Nucleus accumbens (tissue), 56 donors: ENCODE measurements around the gene BLOC1S4.
A peak's percentile ranks its signal among the peaks of the same experiment; 100 is the strongest.
"Not testable (repeated sequence)": the region's sequence is repeated elsewhere in the genome, so short reads cannot be mapped to it uniquely, and the experiment has no call there.

ENCODE experiments used
- DNase-seq, 56 donors: peaks; one replicate each; lab custom pipeline; 2025; lab: John Stamatoyannopoulos, UW

The BLOC1S4 gene

GRCh38 chr4:6714954-6715353 lies 1.0 kb upstream of the BLOC1S4 start:
- DNase-seq, result no peak

DNA sequence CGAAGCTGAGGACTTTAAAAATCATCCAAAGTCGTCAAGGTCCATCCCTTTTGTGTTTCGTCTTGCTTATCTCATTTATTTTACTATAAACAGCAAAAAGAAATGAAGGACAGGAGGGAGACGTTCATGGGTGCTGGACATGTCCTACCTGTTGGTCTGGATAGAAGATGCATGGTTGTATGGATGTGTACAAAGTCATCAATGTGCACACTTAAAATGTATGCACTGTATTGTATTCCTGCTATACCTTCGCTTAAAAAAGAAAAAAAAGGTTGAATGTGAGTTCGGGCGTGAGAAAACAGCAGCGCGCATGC lies 313 bp upstream of the BLOC1S4 start:
- DNase-seq, result no peak

GRCh38 chr4:6716958-6717655 lies 1.1 kb downstream of the BLOC1S4 start:
- no peak for DNase-seq

GRCh38 chr4:6718932-6719610 lies 3.1 kb downstream of the BLOC1S4 start:
- no peak for DNase-seq

DNA sequence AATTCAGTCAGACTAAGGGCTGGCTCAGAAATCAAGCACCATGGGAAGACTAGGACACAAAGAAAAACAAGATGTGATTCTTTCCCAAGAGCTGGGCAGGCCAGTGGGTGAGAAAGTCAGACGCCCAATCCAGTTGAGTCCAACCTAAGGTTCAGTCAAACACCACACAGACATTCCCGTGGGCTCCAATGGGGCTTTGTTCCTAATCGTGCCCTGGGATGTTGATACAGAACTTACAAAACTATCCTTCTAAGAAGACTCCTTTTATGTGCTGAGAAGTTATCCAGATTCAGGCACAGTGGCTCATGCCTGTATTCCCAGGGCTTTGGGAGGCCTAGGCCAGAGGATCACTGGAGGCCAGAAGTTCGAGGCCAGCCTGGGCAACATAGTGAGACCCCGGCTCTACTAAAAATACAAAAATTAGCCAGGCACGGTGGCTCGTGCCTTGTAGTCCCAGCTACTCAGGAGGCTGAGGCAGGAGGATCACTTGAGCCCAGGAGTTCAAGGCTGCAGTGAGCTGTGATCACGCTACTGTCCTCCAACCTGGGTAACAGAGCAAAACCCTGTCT lies 3.7 kb downstream of the BLOC1S4 start:
- DNase-seq, result no peak

DNA sequence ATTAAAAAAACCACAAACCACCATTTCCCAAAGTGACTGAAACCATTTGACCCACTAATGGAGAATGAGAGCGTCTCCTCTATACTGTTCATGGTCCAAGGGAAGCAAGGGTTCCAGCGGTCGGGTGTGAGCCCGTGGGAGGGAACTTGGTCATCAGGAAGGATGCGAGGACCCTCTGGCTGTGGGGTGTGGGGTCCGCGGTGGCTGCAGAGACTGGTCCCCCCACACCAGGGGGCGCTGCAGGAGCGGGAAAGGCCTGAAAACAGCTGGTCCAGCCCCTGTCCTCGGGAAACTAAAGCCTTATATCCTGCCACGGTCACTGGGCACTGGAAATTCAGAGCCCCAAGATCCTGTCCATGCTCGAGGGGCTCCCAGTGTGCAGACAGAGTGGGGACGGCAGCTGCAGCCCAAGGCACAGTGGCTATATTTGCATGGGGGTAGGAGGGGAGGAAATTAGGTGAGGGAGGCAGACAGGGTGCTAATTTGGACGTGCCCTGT lies 4.3 kb downstream of the BLOC1S4 start:
- peak in 53 of 56 donors; percentile 25 to 94 (median 74) for DNase-seq

GRCh38 chr4:6721121-6721520 lies 5.1 kb downstream of the BLOC1S4 start:
- no peak for DNase-seq

- DNase-seq, result no peak
These were observed 6.9 kb downstream of the BLOC1S4 start for GRCh38 chr4:6722891-6723290.

GRCh38 chr4:6723851-6724250 lies 7.9 kb downstream of the BLOC1S4 start:
- DNase-seq, result no peak

DNA sequence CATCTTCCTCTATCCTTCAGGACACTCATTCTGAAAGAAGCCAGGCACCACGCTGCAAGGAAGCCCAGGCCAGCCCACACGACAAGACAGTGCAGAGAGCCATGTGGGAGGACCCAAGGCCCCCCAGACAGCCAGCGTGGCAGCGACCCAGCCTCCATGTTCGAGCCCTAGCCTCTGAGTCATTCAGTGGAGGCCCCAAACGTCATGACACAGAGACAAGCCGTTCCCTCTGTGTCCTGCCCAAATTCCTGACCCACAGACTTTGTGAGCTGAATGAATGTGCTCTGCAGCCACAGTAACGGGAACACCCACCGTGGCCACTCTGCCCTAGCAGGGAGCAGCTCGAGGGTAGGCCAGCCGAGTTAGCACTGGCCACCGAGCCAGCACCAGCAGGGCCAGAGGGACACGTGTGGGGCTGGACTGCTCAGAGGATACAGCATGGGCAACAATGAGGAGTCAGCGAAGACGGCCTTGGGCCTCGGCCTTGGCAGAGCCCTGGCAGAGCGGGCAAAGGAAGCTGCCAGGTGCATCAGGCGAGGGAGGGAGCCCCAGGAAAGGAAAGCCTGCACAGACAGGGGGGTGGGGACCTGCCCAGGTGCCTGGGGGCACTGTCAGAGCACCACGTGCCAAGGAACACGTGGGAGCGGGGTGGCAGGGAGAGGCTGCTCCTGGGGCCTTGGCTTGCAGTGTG lies 8.6 kb downstream of the BLOC1S4 start:
- peak in 4 of 56 donors; percentile 21 to 35 (median 30) for DNase-seq

DNA sequence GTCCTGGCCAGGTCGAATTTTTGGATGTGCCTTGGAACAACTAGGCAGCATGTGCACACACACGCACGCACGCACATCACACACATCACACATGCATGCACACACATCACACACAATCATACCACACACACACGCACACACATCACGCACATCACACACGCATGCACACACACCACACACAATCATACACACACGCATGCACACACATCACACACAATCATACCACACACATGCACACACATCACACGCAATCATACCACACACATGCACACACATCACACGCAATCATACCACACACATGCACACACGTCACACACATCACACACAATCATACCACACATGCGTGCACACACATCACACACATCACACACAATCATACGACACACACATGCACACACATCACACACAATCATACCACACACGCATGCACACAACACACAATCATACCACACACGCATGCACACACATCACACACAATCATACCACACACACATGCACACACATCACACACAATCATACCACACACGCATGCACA lies 9.5 kb downstream of the BLOC1S4 start:
- DNase-seq, result not testable (repeated sequence)

GRCh38 chr4:6727081-6727942 lies 11.3 kb downstream of the BLOC1S4 start:
- DNase-seq, result peak in 55 of 56 donors; percentile 53 to 96 (median 86)

DNA sequence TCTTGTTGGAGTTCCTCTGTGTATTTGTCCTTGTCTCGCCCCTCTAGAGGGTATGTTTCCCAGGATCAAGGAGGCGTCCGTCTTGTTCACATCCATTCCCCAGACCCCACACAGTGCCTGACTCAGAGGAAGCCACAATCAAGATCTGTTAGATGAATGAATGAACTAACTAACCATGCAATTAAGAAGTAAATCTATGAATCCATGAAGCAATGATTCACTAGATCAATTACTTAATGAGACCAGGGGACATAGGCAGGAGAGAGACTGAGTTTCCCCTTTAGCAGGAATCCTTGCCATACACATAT lies 11.9 kb downstream of the BLOC1S4 start:
- DNase-seq, result no peak

DNA sequence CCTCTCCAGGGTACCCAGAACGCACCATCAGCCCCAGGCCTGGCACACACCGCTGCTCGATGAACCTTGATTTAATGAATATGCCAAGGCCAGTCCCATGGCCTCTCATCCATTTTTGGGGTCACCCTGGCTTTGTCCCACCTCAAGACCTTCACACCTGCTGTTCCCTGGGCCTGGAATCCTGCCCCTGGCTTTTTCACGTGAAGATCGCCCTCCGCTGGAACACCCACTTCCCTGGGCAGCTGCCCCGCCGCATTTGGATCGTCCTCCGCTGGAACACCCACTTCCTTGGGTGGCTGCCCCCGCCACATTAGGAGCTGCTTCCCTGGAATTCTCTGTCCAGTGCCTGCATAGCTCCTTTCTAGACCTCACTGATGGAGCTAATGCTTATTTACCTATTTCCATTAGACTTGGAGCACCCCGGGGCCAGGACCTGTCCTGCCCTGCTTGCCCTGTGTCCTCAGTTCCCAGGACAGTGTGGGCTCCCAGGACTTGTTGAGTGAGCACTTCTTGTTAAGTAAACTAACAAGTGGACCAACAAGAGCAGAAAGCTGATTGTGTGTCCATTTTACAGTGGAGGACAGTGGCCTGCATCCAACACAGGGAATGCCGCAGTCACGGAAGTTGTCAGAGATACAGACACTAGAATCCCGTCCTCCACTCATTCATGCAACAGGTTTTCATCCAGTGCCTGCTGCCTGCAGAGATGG lies 12.5 kb downstream of the BLOC1S4 start:
- no peak for DNase-seq

DNA sequence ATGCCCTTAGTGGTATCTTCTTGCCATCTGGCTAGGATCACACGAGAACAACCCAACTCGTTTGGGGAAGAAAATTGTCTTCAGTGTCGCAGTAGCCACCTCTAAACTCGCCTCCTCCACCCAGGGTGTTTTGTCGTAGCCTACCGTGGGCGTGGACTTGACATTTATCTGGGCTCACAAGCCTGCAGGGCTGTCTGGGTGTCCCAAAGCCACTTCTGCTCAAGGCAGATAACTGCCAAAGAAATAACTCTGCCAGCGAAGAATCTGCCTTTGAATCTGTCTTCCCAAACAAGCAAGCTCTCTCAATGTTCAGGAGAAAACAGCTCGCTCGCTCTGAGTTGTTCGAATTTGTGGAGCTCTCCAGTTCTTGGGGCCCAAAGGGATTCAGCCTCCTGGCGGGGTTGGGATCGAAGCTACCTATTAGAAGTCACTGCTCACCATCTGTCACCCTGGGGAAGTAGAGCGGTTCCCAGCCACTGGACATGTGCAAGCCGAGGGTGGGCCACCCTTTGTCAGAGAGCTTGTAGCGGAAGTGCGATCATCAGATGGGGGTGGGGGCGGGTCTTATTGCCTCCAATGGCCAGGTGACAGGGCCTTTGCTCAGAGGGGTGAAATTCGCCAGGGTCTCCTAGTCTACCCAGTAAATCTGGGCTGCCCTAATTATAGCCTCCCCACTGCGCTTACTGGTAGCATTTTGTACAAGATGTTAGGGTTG lies 14.8 kb downstream of the BLOC1S4 start:
- DNase-seq, result no peak

- DNase-seq, result no peak
These were observed 15.3 kb downstream of the BLOC1S4 start for GRCh38 chr4:6731318-6731675.

- DNase-seq, result no peak
These were observed 15.8 kb downstream of the BLOC1S4 start for GRCh38 chr4:6731780-6732179.

- DNase-seq, result peak in 39 of 56 donors; percentile 21 to 84 (median 53)
These were observed 16.7 kb downstream of the BLOC1S4 start for GRCh38 chr4:6732441-6733357.
